ENCODE measurements around the gene GGCX.

DNA sequence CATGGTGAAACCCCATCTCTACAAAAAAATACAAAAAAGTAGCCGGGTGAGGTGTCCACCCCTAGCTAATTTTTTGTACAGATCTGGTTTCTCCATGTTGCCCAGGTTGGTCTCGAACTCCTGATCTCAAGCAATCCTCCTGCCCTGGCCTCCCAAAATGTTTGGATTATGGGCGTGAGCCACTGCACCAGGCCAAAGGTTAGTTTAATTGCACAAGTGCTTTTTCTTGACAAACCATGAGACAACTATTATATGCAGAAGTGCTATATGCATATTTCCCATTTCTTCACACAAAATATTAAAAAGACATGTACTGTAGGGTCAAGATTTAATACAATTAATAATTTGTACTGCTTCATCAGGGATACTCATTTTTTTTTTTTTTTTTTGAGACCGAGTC, 5.0 kb upstream of the GGCX start:
- TF ChIP-seq, protein P1, sequence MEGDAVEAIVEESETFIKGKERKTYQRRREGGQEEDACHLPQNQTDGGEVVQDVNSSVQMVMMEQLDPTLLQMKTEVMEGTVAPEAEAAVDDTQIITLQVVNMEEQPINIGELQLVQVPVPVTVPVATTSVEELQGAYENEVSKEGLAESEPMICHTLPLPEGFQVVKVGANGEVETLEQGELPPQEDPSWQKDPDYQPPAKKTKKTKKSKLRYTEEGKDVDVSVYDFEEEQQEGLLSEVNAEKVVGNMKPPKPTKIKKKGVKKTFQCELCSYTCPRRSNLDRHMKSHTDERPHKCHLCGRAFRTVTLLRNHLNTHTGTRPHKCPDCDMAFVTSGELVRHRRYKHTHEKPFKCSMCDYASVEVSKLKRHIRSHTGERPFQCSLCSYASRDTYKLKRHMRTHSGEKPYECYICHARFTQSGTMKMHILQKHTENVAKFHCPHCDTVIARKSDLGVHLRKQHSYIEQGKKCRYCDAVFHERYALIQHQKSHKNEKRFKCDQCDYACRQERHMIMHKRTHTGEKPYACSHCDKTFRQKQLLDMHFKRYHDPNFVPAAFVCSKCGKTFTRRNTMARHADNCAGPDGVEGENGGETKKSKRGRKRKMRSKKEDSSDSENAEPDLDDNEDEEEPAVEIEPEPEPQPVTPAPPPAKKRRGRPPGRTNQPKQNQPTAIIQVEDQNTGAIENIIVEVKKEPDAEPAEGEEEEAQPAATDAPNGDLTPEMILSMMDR (IDR thresholded peaks at IDR 0.05) = no peak
- no peak for TF ChIP-seq POLR2A (IDR thresholded peaks at IDR 0.05)
